H1 (cell line): ENCODE results near the gene RNF4. TPM values are rescaled to one million over a fixed set of nuclear protein-coding genes. Genes with fewer than 3 reads are reported as not detected.

ENCODE experiments used
- CTCF ChIA-PET: fragments of 300-600 bp; sonication (Branson Sonifier 250); formaldehyde crosslinking; loops from one replicate; lab custom pipeline; 2021; ENCODE audit not compliant: partially characterized antibody; lab: Charles Lee
- POLR2A ChIA-PET: fragments of 300-600 bp; sonication (Branson Sonifier 250); formaldehyde crosslinking; loops from one replicate; lab custom pipeline; 2021; ENCODE audit warnings: inconsistent platforms; ENCODE audit not compliant: partially characterized antibody; lab: Charles Lee
- DNase-seq, 2 experiments: peaks; one replicate each; pipeline versions ENCODE4 v3.0.0 to v3.0.0-alpha.2; 2010 to 2022; ENCODE audit warnings: low spot score in 2 of 2, low read depth in 1 of 2, mixed read lengths in 1 of 2
- FAIRE-seq: peaks from 2 replicates; lab custom pipeline; 2011; peaks lifted over from hg19 to GRCh38; lab: Jason Lieb, UNC
- H2AFZ ChIP-seq: 2 replicates; pipeline ENCODE4 v1.8.1; 2012; ENCODE audit warnings: low read length, inconsistent platforms
- H2AK5ac ChIP-seq: 2 replicates; pipeline ENCODE4 v1.6.1; 2013; ENCODE audit warnings: low read depth, low read length
- H2BK120ac ChIP-seq: replicated peaks from 2 replicates; pipeline ENCODE3; 2013; ENCODE audit warnings: low read depth, low read length, inconsistent platforms
- H2BK12ac ChIP-seq: 2 replicates; pipeline ENCODE4 v1.6.1; 2013; ENCODE audit warnings: low read depth, low read length
- H2BK15ac ChIP-seq: 2 replicates; pipeline ENCODE4 v1.6.1; 2013; ENCODE audit warnings: low read length
- H2BK20ac ChIP-seq: 2 replicates; pipeline ENCODE4 v1.6.1; 2013; ENCODE audit warnings: low read length
- H2BK5ac ChIP-seq: 2 replicates; pipeline ENCODE4 v1.6.1; 2013; ENCODE audit warnings: low read depth, low read length
- H3K14ac ChIP-seq: 2 replicates; pipeline ENCODE4 v1.6.1; 2013; ENCODE audit warnings: inconsistent platforms; ENCODE audit not compliant: insufficient read length
- H3K18ac ChIP-seq: 2 replicates; pipeline ENCODE4 v1.6.1; 2013; ENCODE audit warnings: low read length; ENCODE audit errors: extremely low read depth
- H3K23ac ChIP-seq: 2 replicates; pipeline ENCODE4 v1.6.1; 2013; ENCODE audit warnings: inconsistent platforms; ENCODE audit not compliant: insufficient read length
- H3K23me2 ChIP-seq: 2 replicates; pipeline ENCODE4 v1.6.1; 2013; ENCODE audit warnings: low read depth, low read length
- H3K27ac ChIP-seq: 2 replicates; pipeline ENCODE4 v1.6.1; 2011; ENCODE audit warnings: low read depth, low read length, inconsistent platforms
- H3K27me3 ChIP-seq, 4 experiments: replicated peaks in 1 of 4; 1 replicate in 1 of 4; 2 replicates in 3 of 4; pipeline versions ENCODE4 v1.6.1 to v1.8.1; 2011 to 2013; ENCODE audit warnings: low read length in 3 of 4, mild to moderate bottlenecking in 3 of 4, inconsistent platforms in 2 of 4, mixed read lengths in 2 of 4, moderate library complexity in 1 of 4; ENCODE audit not compliant: control insufficient read depth in 3 of 4, insufficient read depth in 3 of 4; ENCODE audit errors: extremely low read depth in 1 of 4
- H3K36me3 ChIP-seq, 4 experiments: 2 replicates each; pipeline versions ENCODE4 v1.6.1 to v1.8.1; 2011 to 2013; ENCODE audit warnings: mild to moderate bottlenecking in 4 of 4, low read length in 3 of 4, moderate library complexity in 2 of 4, control low read depth in 1 of 4, inconsistent platforms in 1 of 4; ENCODE audit not compliant: insufficient read depth in 4 of 4, control insufficient read depth in 2 of 4
- H3K4ac ChIP-seq: replicated peaks from 2 replicates; pipeline ENCODE3; 2013; ENCODE audit warnings: low read length, low read depth, mixed read lengths, inconsistent platforms; ENCODE audit not compliant: insufficient read length
- H3K4me1 ChIP-seq, 4 experiments: replicated peaks in 1 of 4; 1 replicate in 1 of 4; 2 replicates in 3 of 4; pipeline versions ENCODE4 v1.6.1 to v1.8.1; 2011 to 2013; ENCODE audit warnings: low read length in 3 of 4, inconsistent platforms in 2 of 4, mixed read lengths in 1 of 4; ENCODE audit not compliant: insufficient read depth in 4 of 4, control insufficient read depth in 3 of 4
- H3K4me2 ChIP-seq, 2 experiments: 2 replicates each; pipeline versions ENCODE4 v1.6.1 to v1.8.1; 2011 to 2013; ENCODE audit warnings: low read depth in 2 of 2, low read length in 2 of 2, control low read depth in 1 of 2, inconsistent platforms in 1 of 2, mild to moderate bottlenecking in 1 of 2; ENCODE audit not compliant: insufficient read depth in 1 of 2
- H3K4me3 ChIP-seq, 4 experiments: fragments of 200-600, 300-600 bp in 1 of 4; sonication (generic), shearing (Covaris generic), sonication (Bioruptor Twin) in 1 of 4; 2 replicates each; pipeline versions ENCODE4 v1.5.1 to v1.8.1; 2011 to 2016; ENCODE audit warnings: low read length in 4 of 4, low read depth in 3 of 4, control low read depth in 2 of 4, inconsistent platforms in 2 of 4, mild to moderate bottlenecking in 2 of 4, mixed read lengths in 1 of 4, moderate library complexity in 1 of 4; ENCODE audit not compliant: insufficient read depth in 2 of 4; ENCODE audit errors: extremely low read depth in 1 of 4
- H3K56ac ChIP-seq: replicated peaks from 2 replicates; pipeline ENCODE3; 2013; ENCODE audit warnings: low read depth, mild to moderate bottlenecking, mixed read lengths, low read length, inconsistent platforms; ENCODE audit not compliant: insufficient read length
- H3K79me1 ChIP-seq: 2 replicates; pipeline ENCODE4 v1.6.1; 2013; ENCODE audit warnings: low read depth, low read length, control low read depth
- H3K79me2 ChIP-seq, 2 experiments: 2 replicates each; pipeline versions ENCODE4 v1.6.1 to v1.8.1; 2012 to 2013; ENCODE audit warnings: low read length in 2 of 2, mild to moderate bottlenecking in 2 of 2, inconsistent platforms in 1 of 2; ENCODE audit not compliant: insufficient read depth in 2 of 2, control insufficient read depth in 1 of 2
- H3K9ac ChIP-seq, 4 experiments: replicated peaks in 1 of 4; 1 replicate in 1 of 4; 2 replicates in 3 of 4; pipeline versions ENCODE4 v1.6.1 to v1.8.1; 2011 to 2013; ENCODE audit warnings: low read depth in 3 of 4, low read length in 3 of 4, control low read depth in 2 of 4, mild to moderate bottlenecking in 2 of 4, moderate library complexity in 2 of 4, inconsistent platforms in 1 of 4; ENCODE audit errors: extremely low read depth in 1 of 4
- H3K9me3 ChIP-seq, 2 experiments: 2 replicates each; pipeline versions ENCODE4 v1.6.1 to v1.8.1; 2012 to 2013; ENCODE audit warnings: mild to moderate bottlenecking in 2 of 2, moderate library complexity in 2 of 2, control low read depth in 1 of 2, inconsistent platforms in 1 of 2, low read depth in 1 of 2, low read length in 1 of 2, mixed read lengths in 1 of 2; ENCODE audit not compliant: insufficient read depth in 2 of 2
- H4K20me1 ChIP-seq, 2 experiments: replicated peaks in 1 of 2; 2 replicates each; pipeline versions ENCODE3 to v1.8.1; 2011 to 2013; ENCODE audit warnings: inconsistent platforms in 2 of 2, low read length in 2 of 2, mild to moderate bottlenecking in 1 of 2; ENCODE audit not compliant: insufficient read depth in 2 of 2, control insufficient read depth in 1 of 2
- H4K5ac ChIP-seq: 2 replicates; pipeline ENCODE4 v1.6.1; 2013; ENCODE audit warnings: low read length, low read depth, mixed read lengths, inconsistent platforms; ENCODE audit not compliant: insufficient read length
- H4K8ac ChIP-seq: 2 replicates; pipeline ENCODE4 v1.8.0; 2013; ENCODE audit warnings: mild to moderate bottlenecking, moderate library complexity, low read length, inconsistent platforms; ENCODE audit not compliant: insufficient read depth; ENCODE audit errors: extremely low read depth
- H4K91ac ChIP-seq: replicated peaks from 2 replicates; pipeline ENCODE3; 2013; ENCODE audit warnings: low read length, mixed read lengths, inconsistent platforms; ENCODE audit not compliant: insufficient read length
- BCL11A ChIP-seq, 2 experiments: IDR thresholded peaks; one replicate each; pipeline ENCODE4 v1.6.1; 2011; ENCODE audit warnings: low read depth in 2 of 2, low read length in 2 of 2, mild to moderate bottlenecking in 2 of 2
- EGR1 ChIP-seq: IDR thresholded peaks from 2 replicates; pipeline ENCODE4 v1.6.1; 2011; ENCODE audit warnings: low read depth, low read length, borderline replicate concordance
- EP300 ChIP-seq, 2 experiments: IDR thresholded peaks; 1 replicate in 1 of 2; 2 replicates in 1 of 2; pipeline ENCODE4 v1.6.1; 2011 to 2012; ENCODE audit warnings: low read depth in 2 of 2, low read length in 2 of 2, mild to moderate bottlenecking in 2 of 2, borderline replicate concordance in 1 of 2, inconsistent platforms in 1 of 2, moderate library complexity in 1 of 2
- GTF2F1 ChIP-seq: IDR thresholded peaks from 2 replicates; pipeline ENCODE4 v1.6.1; 2012; ENCODE audit warnings: low read depth, low read length, improper control_type of control experiment, borderline replicate concordance
- HDAC6 ChIP-seq: IDR thresholded peaks from one replicate; pipeline ENCODE4 v1.7.1; 2012; ENCODE audit warnings: low read depth, mild to moderate bottlenecking, inconsistent platforms, low read length, moderate library complexity
- MAX ChIP-seq: IDR thresholded peaks from 2 replicates; pipeline ENCODE4 v1.6.1; 2012; ENCODE audit warnings: inconsistent platforms
- SIRT6 ChIP-seq: IDR thresholded peaks from one replicate; pipeline ENCODE4 v1.7.1; 2012; ENCODE audit warnings: low read length, inconsistent platforms
- SIX5 ChIP-seq: IDR thresholded peaks from 2 replicates; pipeline ENCODE4 v1.6.1; 2011; ENCODE audit warnings: mild to moderate bottlenecking, low read depth, low read length
- TBP ChIP-seq: IDR thresholded peaks from 2 replicates; pipeline ENCODE4 v1.6.1; 2011; ENCODE audit warnings: low read depth, low read length, improper control_type of control experiment
- TCF12 ChIP-seq: IDR thresholded peaks from 2 replicates; pipeline ENCODE4 v1.6.1; 2011; ENCODE audit warnings: low read depth, mild to moderate bottlenecking, low read length
- USF2 ChIP-seq: IDR thresholded peaks from 2 replicates; pipeline ENCODE4 v1.6.1; 2011; ENCODE audit warnings: low read length, improper control_type of control experiment
- YY1 ChIP-seq: IDR thresholded peaks from 2 replicates; pipeline ENCODE4 v1.6.1; 2011; ENCODE audit warnings: low read depth, mild to moderate bottlenecking, low read length
- WGBS, 2 experiments: shearing (Covaris generic) in 1 of 2; methylation state at CpG; one replicate each; pipeline versions ENCODE4 v1.1.6 to v1.1.7; 2013 to 2015; ENCODE audit warnings: low lambda C conversion rate in 2 of 2, mixed read lengths in 2 of 2, inconsistent platforms in 1 of 2, low coverage in 1 of 2, missing lambda C conversion rate in 1 of 2; ENCODE audit not compliant: insufficient replicate concordance in 2 of 2, insufficient coverage in 1 of 2, insufficient read length in 1 of 2; ENCODE audit errors: extremely low coverage in 1 of 2, missing lambda C conversion rate in 1 of 2; 5-methylcytosine and 5-hydroxymethylcytosine counted together
- polyA plus RNA-seq, 7 experiments: library from polyadenylated mRNA; depleted of rRNA in 3 of 7; stranded (reverse) in 5 of 7; unstranded in 2 of 7; fragments of >200 nt in 5 of 7; fragments of 200-250 nt in 2 of 7; gene quantifications; 1 replicate in 5 of 7; 2 replicates in 1 of 7; 4 replicates in 1 of 7; pipeline versions ENCODE4 v1.2.1 to v1.2.3, GENCODE V29; 2011 to 2013; ENCODE audit warnings: missing spikeins in 2 of 7, mixed read lengths in 2 of 7
- total RNA-seq: library from RNA; stranded (reverse); fragmentation: NEBNext Ultra II Directional; extraction: Animal tissue kit (Norgen Biotek cat#: 25700); gene quantifications from 2 replicates; pipeline ENCODE4 v1.2.1, GENCODE V29; 2021

RNF4 gene
- total and polyA plus RNA-seq, 2 of the 8 experiments (the other 6 are each of a cell fraction or from before 2014, with no cell fraction given) = 68.2 to 78.9 TPM

GRCh38 chr4:2421928-2422327 is 47.0 kb upstream of the RNF4 start:
- Histone ChIP-seq H3K4me1 (peaks cover 0 to 20% (median 12%) of the 10 kb centered on the region in 4 experiments; a peak in 6 of 7 replicates), H3K36me3 (no peaks in the 10 kb centered on the region), H3K27me3 (peaks cover 23 to 38% (median 33%) of the 10 kb centered on the region in 4 experiments), H2BK120ac (no peak overlapping the region), H3K4me2 (no peak overlapping the region; a peak in 1 of 4 replicates), H2BK5ac (no peak overlapping the region), H3K18ac (no peak overlapping the region), H2BK12ac (no peak overlapping the region), H4K5ac (no peak overlapping the region), H2BK20ac (no peak overlapping the region), H2BK15ac (no peak overlapping the region), H3K27ac (no peak overlapping the region), H4K91ac (no peak overlapping the region), H3K79me1 (no peaks in the 10 kb centered on the region), H3K23me2 (peaks cover 15% of the 10 kb centered on the region; the same call in 1 of the 2 replicates), H3K9me3 (no peaks in the 10 kb centered on the region), H4K8ac (no peak overlapping the region), H3K14ac (no peak overlapping the region), H2AFZ (no peak overlapping the region), H4K20me1 (peaks cover 2% of the 10 kb centered on the region in 2 experiments), H3K56ac (no peak overlapping the region), H3K4ac (no peak overlapping the region), H3K4me3 (no peak overlapping the region), H3K9ac (no peak overlapping the region), H3K23ac (no peak overlapping the region), H2AK5ac (no peak overlapping the region), H3K79me2 (no peaks in the 10 kb centered on the region)
- DNase-seq (no peak), FAIRE-seq (no peak)
- ChIA-PET POLR2A (interaction anchor here (0.8 kb wide), 1 partner anchor 519 kb away, joined by 3 read pairs; no protein-coding TSS in a partner anchor), CTCF (interaction anchor here (0.6 to 2.8 kb wide), 8 partner anchors 9 to 552 kb away, joined by 3 to 20 read pairs (median 6); no protein-coding TSS in a partner anchor)
- 81% methylated on average over 6 of the region's 6 CpGs; no CpG with 5 or more reads in 1 of the 2 experiments for WGBS, 2 experiments
- no peak for TF ChIP-seq SIX5
- TF ChIP-seq BCL11A (IDR thresholded peaks at IDR 0.05; ENCODE audit: low read depth in 2 of 2, low read length in 2 of 2) = no peak
- TF ChIP-seq MAX = no peak
- no peak for TF ChIP-seq SIRT6
- TF ChIP-seq HDAC6 = no peak
- TF ChIP-seq EP300 (IDR thresholded peaks at IDR 0.05; ENCODE audit: borderline replicate concordance in 1 of 2, low read depth in 2 of 2, low read length in 2 of 2) = no peak
- TF ChIP-seq TBP = no peak
- no peak for TF ChIP-seq TCF12
- no peak for TF ChIP-seq EGR1
- no peak for TF ChIP-seq GTF2F1
- no peak for TF ChIP-seq USF2
- no peak for TF ChIP-seq YY1
